Thyroid gland (tissue), 4 donors: ENCODE data around the gene TAB3. TPM values are rescaled to one million over a fixed set of nuclear protein-coding genes. Genes with fewer than 3 reads are reported as not detected.

Source experiments
- DNase-seq, 2 donors: peaks; one replicate each; pipeline ENCODE4 v3.0.0-alpha.2; 2019
- H3K27ac ChIP-seq, 3 donors: fragments of 200-600 bp; sonication (generic); 1 replicate in 2 of 3; 2 replicates in 1 of 3; pipeline ENCODE4 v1.5.1; 2016 to 2019; ENCODE audit warnings: mild to moderate bottlenecking in 1 of 3, moderate library complexity in 1 of 3
- H3K27me3 ChIP-seq: fragments of 200-600 bp; sonication (generic); one replicate; pipeline ENCODE4 v1.5.1; 2019
- H3K36me3 ChIP-seq, 2 donors: fragments of 200-600 bp; sonication (generic); one replicate each; pipeline ENCODE4 v1.5.1; 2016 to 2019
- H3K4me1 ChIP-seq, 2 donors: fragments of 200-600 bp; sonication (generic); one replicate each; pipeline ENCODE4 v1.5.1; 2017 to 2019
- H3K4me3 ChIP-seq, 3 donors: fragments of 200-600 bp; sonication (generic); replicated peaks in 1 of 3; 1 replicate in 2 of 3; 2 replicates in 1 of 3; pipeline ENCODE4 v1.5.1; 2016; ENCODE audit warnings: mild to moderate bottlenecking in 1 of 3
- H3K9me3 ChIP-seq: fragments of 200-600 bp; sonication (generic); one replicate; pipeline ENCODE4 v1.5.1; 2017
- POLR2A ChIP-seq, 2 donors: fragments of 450-650 bp; IDR thresholded peaks; one replicate each; pipeline ENCODE4 v1.6.1; 2017; ENCODE audit warnings: antibody characterized with exemption in 2 of 2, mild to moderate bottlenecking in 2 of 2, moderate library complexity in 1 of 2
- WGBS, 2 donors: methylation state at CpG; one replicate each; pipeline ENCODE4 v1.1.5; 2017; 5-methylcytosine and 5-hydroxymethylcytosine counted together
- intact Hi-C: fragments of 100-400 bp; cut with DNase I; formaldehyde crosslinking; loops from one replicate; pipeline ENCODE4 v1.15.1; 2023
- total RNA-seq, 4 donors: library from RNA; depleted of rRNA; stranded (reverse); fragments of >200 nt; gene quantifications; one replicate each; pipeline ENCODE4 v1.2.3, GENCODE V29; 2016
- TF ChIP-seq, protein P1 (sequence below), 6 experiments: fragments of 200-600 bp in 3 of 6; fragments of 450-650 bp in 3 of 6; sonication (generic) in 3 of 6; IDR thresholded peaks; one replicate each; pipeline ENCODE4 v1.5.1; 2016 to 2019; ENCODE audit warnings: antibody characterized with exemption in 6 of 6, mild to moderate bottlenecking in 2 of 6, inconsistent platforms in 1 of 6, moderate library complexity in 1 of 6

The TAB3 gene
- total RNA-seq, 4 donors from 2014 or later, result 38.8 to 59.9 (median 46.6) TPM

DNA sequence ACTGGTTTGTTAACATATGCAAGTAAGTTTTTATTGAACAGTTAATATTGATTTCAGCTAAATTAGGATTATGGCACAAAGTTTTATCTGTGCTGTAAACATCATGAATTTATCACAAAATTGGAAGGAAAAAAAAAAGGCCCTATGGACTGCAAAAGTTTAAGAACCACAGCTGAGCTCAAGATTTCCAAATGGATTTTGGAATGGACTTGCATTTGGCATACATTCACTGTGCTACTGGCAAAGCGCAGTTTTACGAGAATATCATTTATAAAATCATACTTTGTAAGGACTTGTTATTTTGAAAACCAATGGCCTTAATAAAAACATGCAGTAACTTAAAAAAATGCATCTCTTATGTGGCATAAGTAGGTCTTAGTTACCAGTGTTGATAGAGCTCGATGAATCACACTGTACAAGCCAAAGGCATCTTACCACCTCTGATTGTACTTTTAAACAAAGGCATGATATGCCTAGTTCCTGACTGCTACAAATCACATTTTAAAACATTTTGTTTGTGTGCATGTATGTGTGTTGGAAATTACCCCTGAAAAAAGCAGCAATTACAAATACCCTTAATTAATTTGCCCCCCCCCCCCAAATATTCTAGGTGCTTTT is 58.6 kb downstream of the TAB3 start:
- no peak overlapping the region for H3K4me3 ChIP-seq
- intact Hi-C loops, result no loop called here
- no peaks in the 10 kb centered on the region for H3K36me3 ChIP-seq
- H3K4me1 ChIP-seq, result no peaks in the 10 kb centered on the region
- DNase-seq, result no peak
- 66 to 95% methylated on average over 3 of the region's 3 CpGs for WGBS, 2 donors
- TF ChIP-seq POLR2A (IDR thresholded peaks at IDR 0.05), result no peak
- TF ChIP-seq, protein P1, sequence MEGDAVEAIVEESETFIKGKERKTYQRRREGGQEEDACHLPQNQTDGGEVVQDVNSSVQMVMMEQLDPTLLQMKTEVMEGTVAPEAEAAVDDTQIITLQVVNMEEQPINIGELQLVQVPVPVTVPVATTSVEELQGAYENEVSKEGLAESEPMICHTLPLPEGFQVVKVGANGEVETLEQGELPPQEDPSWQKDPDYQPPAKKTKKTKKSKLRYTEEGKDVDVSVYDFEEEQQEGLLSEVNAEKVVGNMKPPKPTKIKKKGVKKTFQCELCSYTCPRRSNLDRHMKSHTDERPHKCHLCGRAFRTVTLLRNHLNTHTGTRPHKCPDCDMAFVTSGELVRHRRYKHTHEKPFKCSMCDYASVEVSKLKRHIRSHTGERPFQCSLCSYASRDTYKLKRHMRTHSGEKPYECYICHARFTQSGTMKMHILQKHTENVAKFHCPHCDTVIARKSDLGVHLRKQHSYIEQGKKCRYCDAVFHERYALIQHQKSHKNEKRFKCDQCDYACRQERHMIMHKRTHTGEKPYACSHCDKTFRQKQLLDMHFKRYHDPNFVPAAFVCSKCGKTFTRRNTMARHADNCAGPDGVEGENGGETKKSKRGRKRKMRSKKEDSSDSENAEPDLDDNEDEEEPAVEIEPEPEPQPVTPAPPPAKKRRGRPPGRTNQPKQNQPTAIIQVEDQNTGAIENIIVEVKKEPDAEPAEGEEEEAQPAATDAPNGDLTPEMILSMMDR (IDR thresholded peaks at IDR 0.05), result no peak
- H3K27me3 ChIP-seq, result no peaks in the 10 kb centered on the region
- no peaks in the 10 kb centered on the region for H3K9me3 ChIP-seq
- H3K27ac ChIP-seq, result no peak overlapping the region

DNA sequence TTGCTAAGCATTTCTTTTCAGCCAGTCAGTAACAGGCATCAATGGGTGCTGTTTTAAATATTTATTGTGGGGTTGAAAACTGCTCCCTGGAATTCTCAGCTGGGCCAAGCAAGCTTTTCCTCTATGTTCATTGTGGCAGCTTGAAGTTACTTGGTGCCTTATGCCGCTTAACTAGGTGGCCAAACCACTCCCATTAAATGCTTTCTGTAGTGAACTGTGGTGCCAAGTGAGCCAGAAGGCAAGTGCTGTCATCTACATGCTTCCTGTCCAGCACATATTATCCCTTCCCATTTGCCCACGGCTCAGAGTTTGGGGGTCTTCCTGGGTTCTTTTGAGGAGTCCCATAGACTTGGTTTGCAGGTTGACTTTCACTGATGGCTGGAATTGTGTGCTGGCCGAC is 64.8 kb downstream of the TAB3 start:
- Histone ChIP-seq H3K27ac (no peak overlapping the region), H3K4me1 (no peaks in the 10 kb centered on the region), H3K4me3 (no peak overlapping the region), H3K36me3 (no peaks in the 10 kb centered on the region), H3K9me3 (no peaks in the 10 kb centered on the region), H3K27me3 (no peaks in the 10 kb centered on the region)
- 72 to 75% methylated on average over 2 to 3 of the region's 3 CpGs for WGBS, 2 donors
- TF ChIP-seq POLR2A (IDR thresholded peaks at IDR 0.05), result no peak
- TF ChIP-seq, protein P1 (IDR thresholded peaks at IDR 0.05), result no peak
- intact Hi-C loops, result no loop called here
- DNase-seq, result no peak

DNA sequence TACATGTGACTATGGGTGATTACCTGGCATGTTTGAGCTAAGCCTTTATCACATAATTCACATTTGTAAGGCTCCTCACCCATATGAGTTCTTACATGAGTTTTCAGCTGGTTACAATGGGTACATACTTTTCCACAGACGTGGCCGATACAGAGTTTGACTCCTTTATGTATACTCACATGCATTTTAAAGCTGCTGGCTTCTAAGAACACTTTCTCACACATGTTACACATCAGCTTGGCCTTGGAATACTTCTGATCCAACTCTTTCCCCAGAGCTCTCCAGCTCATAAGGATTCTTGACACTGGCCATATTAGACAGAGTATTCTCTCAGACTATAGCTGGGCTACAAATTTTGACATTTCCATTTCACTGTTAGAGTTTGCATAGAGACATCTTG is 66.3 kb downstream of the TAB3 start:
- WGBS, 2 donors, result 90 to 97% methylated on average over 2 of the region's 2 CpGs
- H3K36me3 ChIP-seq, result no peaks in the 10 kb centered on the region
- intact Hi-C loops, result no loop called here
- no peaks in the 10 kb centered on the region for H3K27me3 ChIP-seq
- DNase-seq, result no peak
- no peak overlapping the region for H3K27ac ChIP-seq
- no peak overlapping the region for H3K4me3 ChIP-seq
- H3K9me3 ChIP-seq, result no peaks in the 10 kb centered on the region
- TF ChIP-seq POLR2A (IDR thresholded peaks at IDR 0.05), result no peak
- TF ChIP-seq, protein P1 (IDR thresholded peaks at IDR 0.05), result no peak
- H3K4me1 ChIP-seq, result no peaks in the 10 kb centered on the region

DNA sequence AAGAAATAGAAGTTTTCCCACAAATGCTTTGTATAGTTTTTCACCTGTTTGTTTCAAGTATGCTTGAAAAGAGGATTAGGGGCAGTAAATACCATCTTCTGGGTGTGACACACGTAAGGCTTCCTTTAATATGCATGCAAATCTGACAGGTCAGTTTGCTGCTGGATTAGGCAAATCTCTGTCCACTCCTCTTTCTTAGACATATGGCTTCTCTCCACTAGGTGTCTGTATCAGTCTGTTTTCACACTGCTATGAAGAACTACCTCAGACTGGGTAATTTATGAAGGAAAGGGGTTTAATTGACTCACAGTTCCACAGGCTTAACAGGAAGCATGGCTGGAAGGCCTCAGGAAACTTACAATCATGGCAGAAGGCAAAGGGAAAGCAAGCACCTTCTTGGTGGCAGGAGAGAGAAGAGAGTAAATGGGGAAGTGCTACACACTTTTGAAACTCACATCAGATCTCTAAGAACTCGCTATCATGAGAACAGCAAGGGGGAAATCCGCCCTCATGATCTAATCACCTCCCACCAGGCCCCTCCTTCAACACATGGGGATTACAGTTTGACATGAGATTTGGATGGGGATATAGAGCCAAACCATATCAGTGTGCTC is 66.9 kb downstream of the TAB3 start:
- TF ChIP-seq POLR2A (IDR thresholded peaks at IDR 0.05), result no peak
- TF ChIP-seq, protein P1 (IDR thresholded peaks at IDR 0.05), result no peak
- H3K4me3 ChIP-seq, result no peak overlapping the region
- H3K9me3 ChIP-seq, result no peaks in the 10 kb centered on the region
- no peaks in the 10 kb centered on the region for H3K4me1 ChIP-seq
- no peak for DNase-seq
- no peak overlapping the region for H3K27ac ChIP-seq
- H3K36me3 ChIP-seq, result no peaks in the 10 kb centered on the region
- H3K27me3 ChIP-seq, result no peaks in the 10 kb centered on the region
- intact Hi-C loops, result no loop called here
- 71 to 84% methylated on average over 3 of the region's 3 CpGs for WGBS, 2 donors

DNA sequence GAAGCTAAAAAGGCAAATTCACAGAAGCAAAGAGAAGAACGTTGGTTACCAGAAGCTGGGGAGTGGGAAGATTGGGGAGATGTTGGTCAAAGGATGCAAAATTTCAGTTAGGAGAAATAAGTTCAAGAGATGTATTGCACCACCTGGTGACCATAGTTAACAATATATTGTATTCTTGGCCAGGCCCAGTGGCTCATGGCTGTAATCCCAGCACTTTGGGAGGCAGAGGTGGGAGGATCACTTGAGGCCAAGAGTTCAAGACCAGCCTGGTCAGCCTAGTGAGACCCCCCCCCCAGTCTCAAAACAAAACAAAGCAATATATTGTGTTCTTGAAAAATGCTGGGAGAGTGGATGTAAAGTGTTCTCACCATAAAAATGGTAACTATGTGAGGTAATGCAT is 67.9 kb downstream of the TAB3 start:
- TF ChIP-seq POLR2A (IDR thresholded peaks at IDR 0.05), result no peak
- TF ChIP-seq, protein P1 (IDR thresholded peaks at IDR 0.05), result no peak

More for the DNA sequence above, 67.9 kb downstream of the TAB3 start:
- 81 to 88% methylated on average over 1 of the region's 1 CpG for WGBS, 2 donors
- Histone ChIP-seq H3K27ac (no peak overlapping the region), H3K9me3 (no peaks in the 10 kb centered on the region), H3K36me3 (no peaks in the 10 kb centered on the region), H3K4me1 (no peaks in the 10 kb centered on the region), H3K27me3 (no peaks in the 10 kb centered on the region), H3K4me3 (no peak overlapping the region)
- DNase-seq, result no peak
- intact Hi-C loops, result no loop called here
